HCT116 (cell line): ENCODE data around the gene GRK5. TPM values are rescaled to one million over a fixed set of nuclear protein-coding genes. Genes with fewer than 3 reads are reported as not detected.

ENCODE experiments used
- ATAC-seq: fragments of 200-7000 bp; cut with Tn5 transposase; 2 replicates; pipeline ENCODE4 v1.9.1; 2020; ENCODE audit warnings: mild to moderate bottlenecking, moderate library complexity
- BruUV-seq: library from RNA; stranded (reverse); fragments of 400-500 nt; replicated peaks from 2 replicates; lab custom pipeline; 2021; lab: Mats Ljungman, UMichigan
- CTCF ChIA-PET: fragments of 300-600 bp; sonication (Branson Sonifier 250); formaldehyde crosslinking; loops from one replicate; lab custom pipeline; 2021; ENCODE audit warnings: antibody characterized with exemption; lab: Charles Lee
- POLR2A ChIA-PET: fragments of 300-600, 350-600 bp; sonication (Branson Sonifier 250); formaldehyde crosslinking; loops from one replicate; lab custom pipeline; 2021; ENCODE audit warnings: antibody characterized with exemption; lab: Charles Lee
- RAD21 ChIA-PET, 2 experiments: fragments of 300-600 bp; sonication (Branson Sonifier 250); formaldehyde crosslinking; loops; one replicate each; lab custom pipeline; 2023; ENCODE audit warnings: low total read pairs in 2 of 2; ENCODE audit not compliant: uncharacterized antibody in 2 of 2, unreplicated experiment in 2 of 2, low non-redundant PET in 1 of 2; lab: Charles Lee
- DNase-seq: peaks from one replicate; pipeline ENCODE4 v3.0.0-alpha.2; 2010; ENCODE audit warnings: low read depth, low spot score
- H2AFZ ChIP-seq: fragments of 200-600 bp; shearing (Covaris generic), sonication (generic); 2 replicates; pipeline ENCODE4 v1.6.1; 2017; ENCODE audit warnings: low read depth, mixed run types, mixed read lengths, antibody characterized with exemption, low read length; ENCODE audit not compliant: poor library complexity, severe bottlenecking
- H3K27ac ChIP-seq: 2 replicates; pipeline ENCODE4 v1.5.1; 2012; ENCODE audit warnings: low read depth, low read length
- H3K27me3 ChIP-seq: fragments of 200-600 bp; sonication (generic); 2 replicates; pipeline ENCODE4 v1.6.1; 2016; ENCODE audit warnings: mixed run types, low read length, mixed read lengths; ENCODE audit not compliant: insufficient read depth
- H3K36me3 ChIP-seq, 2 experiments: fragments of 200-500 bp in 1 of 2; fragments of 200-600 bp in 1 of 2; sonication (Bioruptor generic) in 1 of 2; sonication (generic) in 1 of 2; 2 replicates each; pipeline versions ENCODE4 v1.5.1 to v1.6.1; 2014 to 2016; ENCODE audit warnings: low read length in 2 of 2, inconsistent platforms in 1 of 2, mixed read lengths in 1 of 2, mixed run types in 1 of 2; ENCODE audit not compliant: insufficient read depth in 2 of 2, control insufficient read depth in 1 of 2
- H3K4me1 ChIP-seq, 2 experiments: fragments of 200-600 bp in 1 of 2; sonication (generic) in 1 of 2; 2 replicates each; pipeline versions ENCODE4 v1.5.1 to v1.6.1; 2012 to 2017; ENCODE audit warnings: low read length in 2 of 2, inconsistent platforms in 1 of 2, mild to moderate bottlenecking in 1 of 2, mixed read lengths in 1 of 2, mixed run types in 1 of 2, moderate library complexity in 1 of 2; ENCODE audit not compliant: insufficient read depth in 2 of 2, control insufficient read depth in 1 of 2
- H3K4me2 ChIP-seq: fragments of 200-600 bp; sonication (generic); 2 replicates; pipeline ENCODE4 v1.6.1; 2017; ENCODE audit warnings: mixed run types, low read length, mixed read lengths
- H3K4me3 ChIP-seq, 2 experiments: fragments of 200-600 bp in 1 of 2; sonication (generic) in 1 of 2; replicated peaks in 1 of 2; 2 replicates each; pipeline ENCODE4 v1.5.1; 2011 to 2016; ENCODE audit warnings: low read length in 2 of 2, control low read depth in 1 of 2, low read depth in 1 of 2, mild to moderate bottlenecking in 1 of 2, mixed read lengths in 1 of 2, mixed run types in 1 of 2
- H3K79me2 ChIP-seq: fragments of 200-600 bp; sonication (generic); 2 replicates; pipeline ENCODE4 v1.6.1; 2017; ENCODE audit warnings: mild to moderate bottlenecking, mixed run types, low read length, moderate library complexity, mixed read lengths; ENCODE audit not compliant: insufficient read depth
- H3K9ac ChIP-seq: fragments of 200-600 bp; sonication (generic); 2 replicates; pipeline ENCODE4 v1.6.1; 2016; ENCODE audit warnings: low read length, mixed read lengths
- H3K9me2 ChIP-seq: fragments of 200-600 bp; sonication (generic), shearing (Covaris generic); 2 replicates; pipeline ENCODE4 v1.6.1; 2017; ENCODE audit warnings: mixed run types, mild to moderate bottlenecking, moderate library complexity; ENCODE audit not compliant: insufficient read depth
- H3K9me3 ChIP-seq, 2 experiments: fragments of 200-500 bp in 1 of 2; fragments of 200-600 bp in 1 of 2; sonication (Bioruptor generic) in 1 of 2; sonication (generic) in 1 of 2; 2 replicates each; pipeline ENCODE4 v1.6.1; 2014 to 2017; ENCODE audit warnings: low read length in 2 of 2, mixed read lengths in 2 of 2, inconsistent platforms in 1 of 2, low read depth in 1 of 2, mild to moderate bottlenecking in 1 of 2, mixed run types in 1 of 2, moderate library complexity in 1 of 2; ENCODE audit not compliant: control insufficient read depth in 1 of 2, insufficient read depth in 1 of 2
- H4K20me1 ChIP-seq: fragments of 200-600 bp; sonication (generic), shearing (Covaris generic); 2 replicates; pipeline ENCODE4 v1.6.1; 2017; ENCODE audit warnings: mixed run types, mild to moderate bottlenecking, moderate library complexity; ENCODE audit not compliant: insufficient read depth
- ATF3 ChIP-seq: IDR thresholded peaks from 2 replicates; pipeline ENCODE4 v1.6.1; 2012
- CBX3 ChIP-seq: IDR thresholded peaks from 2 replicates; pipeline ENCODE4 v1.6.1; 2012; ENCODE audit warnings: low read depth
- CEBPB ChIP-seq: IDR thresholded peaks from 2 replicates; pipeline ENCODE4 v1.6.1; 2012; ENCODE audit warnings: low read depth
- CTCF ChIP-seq, 3 experiments: fragments of 200-600 bp in 1 of 3; sonication (generic) in 1 of 3; IDR thresholded peaks in 2 of 3; conservative IDR thresholded peaks in 1 of 3; 2 replicates each; pipeline ENCODE4 v1.5.1; 2012 to 2017; ENCODE audit warnings: low read depth in 2 of 3, low read length in 2 of 3, antibody characterized with exemption in 1 of 3, borderline replicate concordance in 1 of 3, control low read depth in 1 of 3, mild to moderate bottlenecking in 1 of 3, mixed read lengths in 1 of 3, mixed run types in 1 of 3, moderate library complexity in 1 of 3; ENCODE audit not compliant: insufficient read depth in 1 of 3
- EGR1 ChIP-seq: IDR thresholded peaks from 2 replicates; pipeline ENCODE4 v1.6.1; 2012; ENCODE audit warnings: low read depth
- ELF1 ChIP-seq: IDR thresholded peaks from 2 replicates; pipeline ENCODE4 v1.6.1; 2012; ENCODE audit warnings: low read depth, borderline replicate concordance
- JUND ChIP-seq: IDR thresholded peaks from 2 replicates; pipeline ENCODE4 v1.6.1; 2012
- MAX ChIP-seq: IDR thresholded peaks from 2 replicates; pipeline ENCODE4 v1.6.1; 2012
- POLR2A ChIP-seq: IDR thresholded peaks from 2 replicates; pipeline ENCODE4 v1.7.0; 2011; ENCODE audit warnings: borderline replicate concordance; ENCODE audit not compliant: insufficient read depth, insufficient read length; ENCODE audit errors: extremely low read depth
- POLR2AphosphoS5 ChIP-seq: IDR thresholded peaks from 2 replicates; pipeline ENCODE4 v1.6.1; 2011; ENCODE audit warnings: mild to moderate bottlenecking, low read depth, low read length, moderate library complexity
- RAD21 ChIP-seq: IDR thresholded peaks from 2 replicates; pipeline ENCODE4 v1.6.1; 2012; ENCODE audit warnings: low read depth, mild to moderate bottlenecking
- SIN3A ChIP-seq: IDR thresholded peaks from 2 replicates; pipeline ENCODE4 v1.6.1; 2012; ENCODE audit warnings: low read depth
- SP1 ChIP-seq: IDR thresholded peaks from 2 replicates; pipeline ENCODE4 v1.6.1; 2012; ENCODE audit warnings: low read depth
- SRF ChIP-seq: IDR thresholded peaks from 2 replicates; pipeline ENCODE4 v1.6.1; 2012; ENCODE audit warnings: low read depth
- YY1 ChIP-seq: IDR thresholded peaks from 2 replicates; pipeline ENCODE4 v1.6.1; 2011; ENCODE audit warnings: low read length, low read depth, moderate library complexity, mild to moderate bottlenecking; ENCODE audit not compliant: insufficient replicate concordance; ENCODE audit errors: extremely low read depth
- ZFX ChIP-seq: fragments of 450-650 bp; IDR thresholded peaks from 2 replicates; pipeline ENCODE4 v1.6.1; 2017
- ZNF274 ChIP-seq: fragments of 200-500 bp; sonication (Bioruptor generic); IDR thresholded peaks from 2 replicates; pipeline ENCODE4 v1.6.1; 2014; ENCODE audit warnings: mild to moderate bottlenecking, low read depth, low read length, inconsistent platforms
- intact Hi-C: fragments of 100-400 bp; cut with micrococcal nuclease; formaldehyde crosslinking; loops from 2 replicates; pipeline ENCODE4 v1.10.0; 2022
- total RNA-seq: library from RNA; stranded (reverse); gene quantifications from one replicate; pipeline ENCODE4 v1.2.1, GENCODE V29; 2021; ENCODE audit not compliant: unreplicated experiment

The GRK5 gene
- total RNA-seq, 1 experiment from 2014 or later = 7.3 TPM

- no peak overlapping the region for H3K9ac ChIP-seq
- intact Hi-C loops = no loop called here
- RAD21 ChIA-PET = no interaction called here
- H3K9me3 ChIP-seq = peaks cover 0 to 3% of the 10 kb centered on the region in 2 experiments; a peak in 1 of 4 replicates
- H3K27me3 ChIP-seq = peaks cover 10% of the 10 kb centered on the region
- H4K20me1 ChIP-seq = no peaks in the 10 kb centered on the region
- no peak for ATAC-seq
- peaks cover 0 to 11% of the 10 kb centered on the region in 2 experiments; a peak in 1 of 4 replicates for H3K4me1 ChIP-seq
- H3K4me2 ChIP-seq = no peak overlapping the region
- no peaks in the 10 kb centered on the region for H3K36me3 ChIP-seq
- BruUV-seq = no TSS peak
- no peak overlapping the region for H3K4me3 ChIP-seq
- POLR2A ChIA-PET = no interaction called here
- H3K27ac ChIP-seq = no peak overlapping the region
- H3K79me2 ChIP-seq = no peaks in the 10 kb centered on the region
- CTCF ChIA-PET = no interaction called here
- no peaks in the 10 kb centered on the region for H3K9me2 ChIP-seq
- no peak overlapping the region for H2AFZ ChIP-seq
- DNase-seq = no peak
- TF ChIP-seq YY1 (no peak), POLR2AphosphoS5 (no peak), MAX (no peak), CEBPB (no peak), CTCF (IDR thresholded peaks at IDR 0.05 in 2 of 3, conservative IDR thresholded peaks at IDR 0.05 in 1 of 3; ENCODE audit: borderline replicate concordance in 1 of 3, insufficient read depth in 1 of 3, low read depth in 2 of 3, low read length in 2 of 3) (no peak), ATF3 (no peak), SRF (no peak), ZFX (no peak), POLR2A (no peak), SP1 (no peak), ZNF274 (no peak), RAD21 (no peak), EGR1 (no peak), JUND (no peak), CBX3 (no peak), SIN3A (no peak), ELF1 (no peak)
- TF ChIP-seq, all 23 proteins: peak for 0
Measured at GRCh38 chr10:119292968-119293760, 85.8 kb downstream of the GRK5 start.
